ENCODE measurements around the gene RPP38.

RPP38 gene

GRCh38 chr10:15097011-15097812, at the start of gene RPP38:
TSS of gene RPP38 (plus strand) at chr10:15097355. CDS start at chr10:15103315, 5,960 bp downstream.
- in situ Hi-C loops (cut with MboI; ENCODE audit: low pct_unique_long_range_greater_than_20kb, low sequenced_read_pairs, unreplicated experiment), result no loop called here
- TF ChIP-seq CTCF (IDR thresholded peaks at IDR 0.05; ENCODE audit: extremely low read depth, insufficient read depth, missing control alignments), result no peak
- DNase-seq (ENCODE audit: low spot score), result peak; percentile 97

- TF ChIP-seq CTCF (IDR thresholded peaks at IDR 0.05; ENCODE audit: extremely low read depth, insufficient read depth, missing control alignments), result no peak
- in situ Hi-C loops (cut with MboI; ENCODE audit: low pct_unique_long_range_greater_than_20kb, low sequenced_read_pairs, unreplicated experiment), result no loop called here
- DNase-seq (ENCODE audit: low spot score), result no peak
These were observed 47.6 kb upstream of the RPP38 start for GRCh38 chr10:15049533-15049932.

- no peak for DNase-seq (ENCODE audit: low spot score)
- in situ Hi-C loops (cut with MboI; ENCODE audit: low pct_unique_long_range_greater_than_20kb, low sequenced_read_pairs, unreplicated experiment), result no loop called here
- no peak for TF ChIP-seq CTCF (IDR thresholded peaks at IDR 0.05; ENCODE audit: extremely low read depth, insufficient read depth, missing control alignments)
These were observed 45.0 kb upstream of the RPP38 start for GRCh38 chr10:15052121-15052520.

GRCh38 chr10:15053061-15053460, 44.1 kb upstream of the RPP38 start:
- no peak for TF ChIP-seq CTCF (IDR thresholded peaks at IDR 0.05; ENCODE audit: extremely low read depth, insufficient read depth, missing control alignments)
- in situ Hi-C loops (cut with MboI; ENCODE audit: low pct_unique_long_range_greater_than_20kb, low sequenced_read_pairs, unreplicated experiment), result no loop called here
- DNase-seq (ENCODE audit: low spot score), result no peak

GRCh38 chr10:15058689-15059088, 38.5 kb upstream of the RPP38 start:
- no peak for TF ChIP-seq CTCF (IDR thresholded peaks at IDR 0.05; ENCODE audit: extremely low read depth, insufficient read depth, missing control alignments)
- no peak for DNase-seq (ENCODE audit: low spot score)
- in situ Hi-C loops (cut with MboI; ENCODE audit: low pct_unique_long_range_greater_than_20kb, low sequenced_read_pairs, unreplicated experiment), result no loop called here

GRCh38 chr10:15059914-15060313, 37.2 kb upstream of the RPP38 start:
- TF ChIP-seq CTCF (IDR thresholded peaks at IDR 0.05; ENCODE audit: extremely low read depth, insufficient read depth, missing control alignments), result no peak
- in situ Hi-C loops (cut with MboI; ENCODE audit: low pct_unique_long_range_greater_than_20kb, low sequenced_read_pairs, unreplicated experiment), result no loop called here

More at GRCh38 chr10:15059914-15060313, 37.2 kb upstream of the RPP38 start:
- no peak for DNase-seq (ENCODE audit: low spot score)
